ENCODE measurements around the gene BLNK. TPM values are rescaled to one million over a fixed set of nuclear protein-coding genes. Genes with fewer than 3 reads are reported as not detected.

Gene BLNK
- total and polyA plus RNA-seq, 4 donors, result 4.1 to 18.7 (median 6.4) TPM

DNA sequence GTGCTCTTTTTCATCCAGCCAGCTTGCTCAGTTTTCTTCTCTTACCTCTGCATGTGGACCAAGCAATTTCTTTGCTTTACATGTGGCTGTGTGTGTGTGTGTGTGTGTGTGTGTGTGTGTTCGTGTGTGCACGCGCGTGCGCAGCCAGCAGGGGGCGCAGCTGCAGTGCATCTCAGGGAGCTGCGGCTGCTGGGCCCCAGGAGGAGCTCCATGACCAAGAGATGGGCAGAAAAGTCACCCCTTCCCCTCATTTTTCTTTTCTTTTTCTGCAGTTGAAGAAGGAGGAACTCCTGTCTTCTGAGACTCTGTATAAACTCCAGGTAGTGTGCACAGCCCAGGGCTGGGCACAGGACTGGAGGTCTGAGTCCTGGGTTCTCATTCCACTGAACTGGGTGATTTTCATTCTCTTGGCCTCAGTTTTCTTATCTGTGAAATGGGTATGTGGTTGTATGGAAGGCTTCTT lies 41.8 kb downstream of the BLNK start:
- Histone ChIP-seq H3K27ac (ENCODE audit: low read depth in 1 of 2, low read length in 1 of 2) (no peak overlapping the region), H3K9ac (ENCODE audit: insufficient read depth in 1 of 2, low read length in 2 of 2) (no peak overlapping the region), H3K36me3 (ENCODE audit: control insufficient read depth in 4 of 4, insufficient read depth in 4 of 4, low read length in 4 of 4) (no peaks in the 10 kb centered on the region), H3K27me3 (ENCODE audit: control insufficient read depth in 3 of 3, insufficient read depth in 3 of 3, low read length in 2 of 3) (no peaks in the 10 kb centered on the region), H3K4me1 (ENCODE audit: control insufficient read depth in 5 of 5, insufficient read depth in 5 of 5, low read length in 5 of 5) (no peaks in the 10 kb centered on the region), H3K9me3 (ENCODE audit: control insufficient read depth in 4 of 4, insufficient read depth in 3 of 4, low read length in 3 of 4) (peaks cover 0 to 1% (median 0%) of the 10 kb centered on the region in 4 donors), H3K4me3 (no peak overlapping the region)
- ATAC-seq (ENCODE audit: insufficient read depth, low FRiP score) (peak; percentile 87), DNase-seq (peak; percentile 77 to 88 (median 82))
- TF ChIP-seq, protein P1, sequence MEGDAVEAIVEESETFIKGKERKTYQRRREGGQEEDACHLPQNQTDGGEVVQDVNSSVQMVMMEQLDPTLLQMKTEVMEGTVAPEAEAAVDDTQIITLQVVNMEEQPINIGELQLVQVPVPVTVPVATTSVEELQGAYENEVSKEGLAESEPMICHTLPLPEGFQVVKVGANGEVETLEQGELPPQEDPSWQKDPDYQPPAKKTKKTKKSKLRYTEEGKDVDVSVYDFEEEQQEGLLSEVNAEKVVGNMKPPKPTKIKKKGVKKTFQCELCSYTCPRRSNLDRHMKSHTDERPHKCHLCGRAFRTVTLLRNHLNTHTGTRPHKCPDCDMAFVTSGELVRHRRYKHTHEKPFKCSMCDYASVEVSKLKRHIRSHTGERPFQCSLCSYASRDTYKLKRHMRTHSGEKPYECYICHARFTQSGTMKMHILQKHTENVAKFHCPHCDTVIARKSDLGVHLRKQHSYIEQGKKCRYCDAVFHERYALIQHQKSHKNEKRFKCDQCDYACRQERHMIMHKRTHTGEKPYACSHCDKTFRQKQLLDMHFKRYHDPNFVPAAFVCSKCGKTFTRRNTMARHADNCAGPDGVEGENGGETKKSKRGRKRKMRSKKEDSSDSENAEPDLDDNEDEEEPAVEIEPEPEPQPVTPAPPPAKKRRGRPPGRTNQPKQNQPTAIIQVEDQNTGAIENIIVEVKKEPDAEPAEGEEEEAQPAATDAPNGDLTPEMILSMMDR (IDR thresholded peaks at IDR 0.05; ENCODE audit: control extremely low read depth, extremely low read depth), result peak; percentile 68
- WGBS, 2 donors, result 1 to 2% methylated on average over 7 of the region's 7 CpGs

DNA sequence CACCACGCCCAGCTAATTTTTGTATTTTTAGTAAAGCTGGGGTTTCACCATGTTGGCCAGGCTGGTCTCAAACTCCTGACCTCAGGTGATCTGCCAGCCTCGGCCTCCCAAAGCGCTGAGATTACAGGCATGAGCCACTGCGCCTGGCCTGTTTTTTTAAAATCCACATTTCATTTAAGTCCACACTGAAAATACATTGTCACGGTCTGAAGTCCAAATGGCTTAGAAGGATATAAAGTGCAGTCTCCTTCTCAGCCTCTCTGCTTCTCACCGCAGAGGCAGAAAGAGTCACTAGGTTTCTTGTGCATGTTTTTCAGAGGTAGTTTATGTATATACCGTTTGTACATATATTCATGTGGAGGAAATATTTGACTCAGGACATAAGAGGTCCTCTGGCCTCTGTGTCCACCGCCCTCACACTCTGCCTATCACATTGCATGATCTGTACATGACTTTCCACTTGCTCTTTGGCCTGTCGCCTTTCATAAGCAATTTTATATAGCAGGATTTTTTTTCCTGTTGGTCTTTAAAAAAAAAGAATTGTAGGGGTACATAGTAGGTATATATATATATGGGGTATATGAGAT lies 42.9 kb downstream of the BLNK start:
- 93 to 95% methylated on average over 9 of the region's 9 CpGs for WGBS, 2 donors
- TF ChIP-seq, protein P1 (IDR thresholded peaks at IDR 0.05; ENCODE audit: control extremely low read depth, extremely low read depth), result no peak
- H3K36me3 ChIP-seq (ENCODE audit: control insufficient read depth in 4 of 4, insufficient read depth in 4 of 4, low read length in 4 of 4), result no peaks in the 10 kb centered on the region

DNA sequence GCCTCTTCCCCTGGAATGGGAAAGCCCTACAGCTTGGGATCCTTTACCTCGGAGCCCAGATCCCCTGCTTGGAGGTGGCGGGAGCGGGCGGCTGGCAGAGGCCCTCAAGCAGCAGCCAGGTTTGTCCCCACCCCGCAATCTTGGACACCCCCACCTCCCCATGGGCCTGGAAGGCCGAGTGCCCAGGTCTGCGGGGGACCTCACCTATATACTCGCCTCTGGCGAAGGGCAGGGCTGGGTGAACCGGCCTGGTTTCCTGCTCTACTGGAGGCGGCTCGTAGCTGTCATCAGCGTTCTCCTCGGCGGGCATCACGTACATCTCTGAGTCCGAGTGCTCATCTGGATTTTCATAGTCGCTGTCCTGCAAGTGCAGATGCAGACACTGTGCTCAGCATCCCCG lies 44.2 kb downstream of the BLNK start:
- Histone ChIP-seq H3K9ac (ENCODE audit: insufficient read depth in 1 of 2, low read length in 2 of 2) (no peak overlapping the region), H3K36me3 (ENCODE audit: control insufficient read depth in 4 of 4, insufficient read depth in 4 of 4, low read length in 4 of 4) (peaks cover 0 to 2% (median 0%) of the 10 kb centered on the region in 4 donors), H3K4me1 (ENCODE audit: control insufficient read depth in 5 of 5, insufficient read depth in 5 of 5, low read length in 5 of 5) (no peaks in the 10 kb centered on the region), H3K4me3 (no peak overlapping the region), H3K27me3 (ENCODE audit: control insufficient read depth in 3 of 3, insufficient read depth in 3 of 3, low read length in 2 of 3) (no peaks in the 10 kb centered on the region), H3K9me3 (ENCODE audit: control insufficient read depth in 4 of 4, insufficient read depth in 3 of 4, low read length in 3 of 4) (peaks cover 0 to 1% (median 0%) of the 10 kb centered on the region in 4 donors), H3K27ac (ENCODE audit: low read depth in 1 of 2, low read length in 1 of 2) (no peak overlapping the region)
- no peak for DNase-seq
- no peak for ATAC-seq (ENCODE audit: insufficient read depth, low FRiP score)
- TF ChIP-seq, protein P1 (IDR thresholded peaks at IDR 0.05; ENCODE audit: control extremely low read depth, extremely low read depth), result no peak
- 90 to 93% methylated on average over 19 of the region's 19 CpGs for WGBS, 2 donors

More for the DNA sequence above, 42.9 kb downstream of the BLNK start:
- Histone ChIP-seq H3K4me3 (no peak overlapping the region), H3K4me1 (ENCODE audit: control insufficient read depth in 5 of 5, insufficient read depth in 5 of 5, low read length in 5 of 5) (no peaks in the 10 kb centered on the region), H3K27me3 (ENCODE audit: control insufficient read depth in 3 of 3, insufficient read depth in 3 of 3, low read length in 2 of 3) (no peaks in the 10 kb centered on the region), H3K27ac (ENCODE audit: low read depth in 1 of 2, low read length in 1 of 2) (no peak overlapping the region), H3K9ac (ENCODE audit: insufficient read depth in 1 of 2, low read length in 2 of 2) (no peak overlapping the region), H3K9me3 (ENCODE audit: control insufficient read depth in 4 of 4, insufficient read depth in 3 of 4, low read length in 3 of 4) (peaks cover 0 to 1% (median 0%) of the 10 kb centered on the region in 4 donors)
- ATAC-seq (ENCODE audit: insufficient read depth, low FRiP score) (no peak), DNase-seq (no peak)

Measured in lung (tissue), 12 donors.